Cardiac muscle cell (in vitro differentiated cells and primary cell): Measurements from ENCODE around the gene POU3F3. TPM values are rescaled to one million over a fixed set of nuclear protein-coding genes. Genes with fewer than 3 reads are reported as not detected.

ENCODE experiments used
- DNase-seq, 2 donors: peaks; one replicate each; pipeline versions ENCODE4 v3.0.0 to v3.0.0-alpha.2; 2010 to 2017; ENCODE audit warnings: low read depth in 1 of 2, low spot score in 1 of 2
- H3K27ac ChIP-seq: fragments of 200-600 bp; sonication (generic); 2 replicates; pipeline ENCODE4 v1.5.1; 2016
- H3K27me3 ChIP-seq: fragments of 200-600 bp; sonication (generic); 2 replicates; pipeline ENCODE4 v1.6.0; 2016; ENCODE audit warnings: control low read depth
- H3K36me3 ChIP-seq: fragments of 200-600 bp; sonication (generic); 2 replicates; pipeline ENCODE4 v1.5.1; 2016; ENCODE audit warnings: control low read depth
- H3K4me1 ChIP-seq: fragments of 200-600 bp; sonication (generic); 2 replicates; pipeline ENCODE4 v1.8.1; 2017; ENCODE audit warnings: low read depth, mild to moderate bottlenecking, mixed run types
- H3K4me3 ChIP-seq: fragments of 200-600 bp; sonication (generic); 2 replicates; pipeline ENCODE4 v1.5.1; 2016; ENCODE audit warnings: mild to moderate bottlenecking
- H3K9me3 ChIP-seq: fragments of 200-600 bp; sonication (generic); 2 replicates; pipeline ENCODE4 v1.5.1; 2017; ENCODE audit warnings: low read depth, mild to moderate bottlenecking, control low read depth
- polyA plus RNA-seq: library from polyadenylated mRNA; unstranded; fragments of >200 nt; fragmentation: Nextera tagmentation; extraction: Ambion mirVana; gene quantifications from 2 replicates; pipeline ENCODE4 v1.2.1, GENCODE V29; 2016
- total RNA-seq: library from RNA; depleted of rRNA; stranded (reverse); fragments of >200 nt; gene quantifications from 2 replicates; pipeline ENCODE4 v1.2.3, GENCODE V29; 2016
- TF ChIP-seq, protein P1 (sequence below): IDR thresholded peaks from 2 replicates; pipeline ENCODE4 v1.5.1; 2012; ENCODE audit warnings: low read depth, mild to moderate bottlenecking, low read length

The POU3F3 gene
- total and polyA plus RNA-seq, 2 experiments from 2014 or later, result not detected

DNA sequence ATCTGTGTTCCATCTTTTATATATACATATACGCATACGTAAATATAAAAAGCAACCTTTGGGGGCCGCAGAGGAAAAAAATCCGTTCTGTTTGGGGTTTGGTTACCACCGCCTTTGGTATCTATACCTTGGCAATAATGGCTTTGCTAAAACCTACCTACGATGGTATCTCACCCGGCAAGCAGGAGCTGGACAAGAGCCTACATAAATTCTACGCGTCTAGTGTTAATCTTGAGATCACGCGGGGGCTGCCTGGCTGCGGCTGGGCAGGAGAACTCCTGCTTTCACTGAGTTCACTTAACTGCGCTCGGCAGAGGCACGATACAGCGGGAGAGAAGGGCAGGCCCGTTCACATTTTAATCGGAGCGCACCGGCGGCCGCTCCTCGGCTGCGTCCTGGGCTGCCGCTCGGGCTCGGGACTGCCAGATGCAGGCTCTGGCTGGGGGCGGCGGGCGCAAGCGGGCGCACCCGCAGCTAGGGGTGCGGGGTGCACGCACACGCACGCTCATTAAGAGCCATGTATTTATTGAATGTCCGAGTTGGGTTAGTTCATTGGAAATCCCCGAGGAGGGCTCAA lies 1.7 kb upstream of the POU3F3 start:
- DNase-seq, result peak in 1 of 2 donors; percentile 57
- peak overlapping the region; percentile 17 for H3K4me3 ChIP-seq
- TF ChIP-seq, protein P1, sequence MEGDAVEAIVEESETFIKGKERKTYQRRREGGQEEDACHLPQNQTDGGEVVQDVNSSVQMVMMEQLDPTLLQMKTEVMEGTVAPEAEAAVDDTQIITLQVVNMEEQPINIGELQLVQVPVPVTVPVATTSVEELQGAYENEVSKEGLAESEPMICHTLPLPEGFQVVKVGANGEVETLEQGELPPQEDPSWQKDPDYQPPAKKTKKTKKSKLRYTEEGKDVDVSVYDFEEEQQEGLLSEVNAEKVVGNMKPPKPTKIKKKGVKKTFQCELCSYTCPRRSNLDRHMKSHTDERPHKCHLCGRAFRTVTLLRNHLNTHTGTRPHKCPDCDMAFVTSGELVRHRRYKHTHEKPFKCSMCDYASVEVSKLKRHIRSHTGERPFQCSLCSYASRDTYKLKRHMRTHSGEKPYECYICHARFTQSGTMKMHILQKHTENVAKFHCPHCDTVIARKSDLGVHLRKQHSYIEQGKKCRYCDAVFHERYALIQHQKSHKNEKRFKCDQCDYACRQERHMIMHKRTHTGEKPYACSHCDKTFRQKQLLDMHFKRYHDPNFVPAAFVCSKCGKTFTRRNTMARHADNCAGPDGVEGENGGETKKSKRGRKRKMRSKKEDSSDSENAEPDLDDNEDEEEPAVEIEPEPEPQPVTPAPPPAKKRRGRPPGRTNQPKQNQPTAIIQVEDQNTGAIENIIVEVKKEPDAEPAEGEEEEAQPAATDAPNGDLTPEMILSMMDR, result no peak
- no peaks in the 10 kb centered on the region for H3K36me3 ChIP-seq
- no peak overlapping the region for H3K27ac ChIP-seq
- peaks cover 96% of the 10 kb centered on the region for H3K27me3 ChIP-seq
- no peaks in the 10 kb centered on the region for H3K4me1 ChIP-seq
- H3K9me3 ChIP-seq, result no peaks in the 10 kb centered on the region

DNA sequence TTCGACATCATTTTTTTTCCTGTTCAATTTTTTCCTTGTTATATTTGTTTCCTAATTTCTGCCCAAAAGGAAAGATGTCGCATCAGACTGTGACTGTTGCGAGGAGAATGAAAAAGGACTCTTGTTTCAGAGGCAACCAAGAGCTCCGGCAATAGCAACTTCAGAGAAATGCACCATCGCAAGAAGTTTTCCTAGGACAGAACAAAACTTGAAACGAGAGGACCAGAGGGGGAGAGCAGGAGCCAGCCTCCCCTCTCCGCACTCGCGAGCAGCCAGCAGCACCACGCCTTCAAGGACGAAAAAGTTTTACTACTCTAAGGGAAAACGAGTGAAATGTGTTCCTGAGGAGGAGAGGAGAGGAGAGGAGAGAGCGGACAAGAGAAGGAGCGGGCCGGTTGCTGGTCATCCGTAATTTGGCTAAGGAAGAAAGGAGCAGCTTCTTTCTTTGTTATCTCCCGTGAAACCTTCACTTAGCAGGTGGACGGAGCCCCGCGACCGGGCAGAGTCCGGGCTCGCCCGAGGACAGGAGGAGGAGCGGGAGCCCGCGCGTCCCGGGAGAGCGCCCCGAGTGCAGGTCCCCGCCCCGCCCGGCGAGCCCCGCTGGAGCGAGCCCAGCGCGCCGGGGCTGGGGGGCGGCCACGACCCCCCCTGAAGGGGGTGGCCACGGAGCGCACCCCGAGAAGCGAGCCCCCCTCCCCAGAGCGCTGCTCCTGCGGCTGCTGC lies 744 bp downstream of the POU3F3 start:
- Histone ChIP-seq H3K4me1 (no peaks in the 10 kb centered on the region), H3K27ac (no peak overlapping the region), H3K36me3 (no peaks in the 10 kb centered on the region), H3K27me3 (peaks cover 96% of the 10 kb centered on the region), H3K4me3 (peak overlapping the region; percentile 17), H3K9me3 (no peaks in the 10 kb centered on the region)
- no peak for DNase-seq
- TF ChIP-seq, protein P1, result no peak

DNA sequence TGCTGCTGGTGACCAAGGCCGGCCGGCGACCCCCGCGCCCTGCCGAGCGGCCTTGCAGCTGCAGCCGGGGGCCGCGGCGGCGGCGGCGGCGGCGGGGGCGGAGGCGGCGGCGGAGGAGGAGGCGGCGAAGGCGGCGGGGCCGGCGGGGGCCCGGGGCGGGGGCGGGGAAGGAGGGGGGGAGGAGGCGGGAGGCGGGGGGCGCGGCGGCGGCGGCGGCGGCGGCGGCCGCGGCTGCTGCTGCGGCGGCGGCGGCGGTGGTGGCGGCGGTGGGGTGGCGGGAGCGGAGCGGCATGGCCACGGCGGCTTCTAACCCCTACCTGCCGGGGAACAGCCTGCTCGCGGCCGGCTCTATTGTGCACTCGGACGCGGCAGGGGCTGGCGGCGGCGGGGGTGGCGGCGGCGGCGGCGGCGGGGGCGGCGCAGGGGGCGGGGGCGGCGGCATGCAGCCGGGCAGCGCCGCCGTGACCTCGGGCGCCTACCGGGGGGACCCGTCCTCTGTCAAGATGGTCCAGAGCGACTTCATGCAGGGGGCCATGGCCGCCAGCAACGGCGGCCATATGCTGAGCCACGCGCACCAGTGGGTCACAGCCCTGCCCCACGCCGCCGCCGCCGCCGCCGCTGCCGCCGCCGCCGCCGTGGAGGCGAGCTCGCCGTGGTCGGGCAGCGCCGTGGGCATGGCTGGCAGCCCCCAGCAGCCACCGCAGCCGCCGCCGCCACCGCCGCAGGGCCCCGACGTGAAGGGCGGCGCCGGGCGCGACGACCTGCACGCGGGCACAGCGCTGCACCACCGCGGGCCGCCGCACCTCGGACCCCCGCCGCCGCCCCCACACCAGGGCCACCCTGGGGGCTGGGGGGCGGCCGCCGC lies 1.5 kb downstream of the POU3F3 start:
- no peaks in the 10 kb centered on the region for H3K9me3 ChIP-seq
- TF ChIP-seq, protein P1, result no peak
- H3K27me3 ChIP-seq, result peaks cover 96% of the 10 kb centered on the region
- H3K4me3 ChIP-seq, result peak overlapping the region; percentile 12
- no peak overlapping the region for H3K27ac ChIP-seq
- H3K4me1 ChIP-seq, result no peaks in the 10 kb centered on the region
- no peaks in the 10 kb centered on the region for H3K36me3 ChIP-seq
- DNase-seq, result no peak

DNA sequence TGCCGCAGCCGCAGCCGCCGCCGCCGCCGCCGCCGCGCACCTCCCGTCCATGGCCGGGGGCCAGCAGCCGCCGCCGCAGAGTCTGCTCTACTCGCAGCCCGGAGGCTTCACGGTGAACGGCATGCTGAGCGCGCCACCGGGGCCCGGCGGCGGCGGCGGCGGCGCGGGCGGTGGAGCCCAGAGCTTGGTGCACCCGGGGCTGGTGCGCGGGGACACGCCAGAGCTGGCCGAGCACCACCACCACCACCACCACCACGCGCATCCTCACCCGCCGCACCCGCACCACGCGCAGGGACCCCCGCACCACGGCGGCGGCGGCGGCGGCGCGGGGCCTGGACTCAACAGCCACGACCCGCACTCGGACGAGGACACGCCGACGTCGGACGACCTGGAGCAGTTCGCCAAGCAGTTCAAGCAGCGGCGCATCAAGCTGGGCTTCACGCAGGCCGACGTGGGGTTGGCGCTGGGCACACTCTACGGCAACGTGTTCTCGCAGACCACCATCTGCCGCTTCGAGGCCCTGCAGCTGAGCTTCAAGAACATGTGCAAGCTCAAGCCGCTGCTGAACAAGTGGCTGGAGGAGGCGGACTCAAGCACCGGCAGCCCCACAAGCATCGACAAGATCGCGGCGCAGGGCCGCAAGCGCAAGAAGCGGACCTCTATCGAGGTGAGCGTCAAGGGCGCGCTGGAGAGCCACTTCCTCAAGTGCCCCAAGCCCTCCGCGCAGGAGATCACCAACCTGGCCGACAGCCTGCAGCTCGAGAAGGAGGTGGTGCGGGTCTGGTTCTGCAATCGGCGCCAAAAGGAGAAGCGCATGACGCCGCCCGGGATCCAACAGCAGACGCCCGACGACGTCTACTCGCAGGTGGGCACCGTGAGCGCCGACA lies 2.4 kb downstream of the POU3F3 start:
- Histone ChIP-seq H3K27ac (no peak overlapping the region), H3K9me3 (no peaks in the 10 kb centered on the region), H3K36me3 (no peaks in the 10 kb centered on the region), H3K4me3 (no peak overlapping the region), H3K4me1 (no peaks in the 10 kb centered on the region), H3K27me3 (peaks cover 96% of the 10 kb centered on the region)
- TF ChIP-seq, protein P1, result no peak
- no peak for DNase-seq

DNA sequence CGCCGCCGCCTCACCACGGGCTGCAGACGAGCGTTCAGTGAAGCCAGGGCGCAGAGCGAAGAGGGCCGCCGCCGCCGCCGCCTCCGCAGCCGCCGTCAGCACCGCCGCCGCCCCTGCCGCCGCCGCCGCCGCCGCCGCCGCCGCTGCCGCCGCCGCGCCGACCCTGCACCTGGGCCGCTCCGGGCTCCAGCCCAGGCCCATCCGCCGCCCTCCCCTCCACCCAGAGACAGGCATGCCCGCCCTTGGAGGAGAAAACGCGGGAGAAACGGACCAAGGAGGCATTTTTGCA lies 3.0 kb downstream of the POU3F3 start:
- TF ChIP-seq, protein P1, result no peak
- H3K27me3 ChIP-seq, result peaks cover 96% of the 10 kb centered on the region
- H3K4me3 ChIP-seq, result no peak overlapping the region
- no peak for DNase-seq
- H3K4me1 ChIP-seq, result no peaks in the 10 kb centered on the region
- no peak overlapping the region for H3K27ac ChIP-seq
- no peaks in the 10 kb centered on the region for H3K9me3 ChIP-seq
- H3K36me3 ChIP-seq, result no peaks in the 10 kb centered on the region
